A549 (cell line): ENCODE data around the gene ACOT11. TPM values are rescaled to one million over a fixed set of nuclear protein-coding genes. Genes with fewer than 3 reads are reported as not detected.
"Not testable (repeated sequence)": the region's sequence is repeated elsewhere in the genome, so short reads cannot be mapped to it uniquely, and the experiment has no call there.

Source experiments
- ATAC-seq, 2 experiments: fragments of 200-7000 bp in 1 of 2; fragments of >200 bp in 1 of 2; cut with Nextera tagmentation in 1 of 2; cut with Tn5 transposase in 1 of 2; 3 replicates each; pipeline versions ENCODE4 v1.8.0 to v1.9.1; 2018 to 2020; ENCODE audit warnings: mild to moderate bottlenecking in 1 of 2, moderate library complexity in 1 of 2
- CTCF ChIA-PET: fragments of 300-600 bp; sonication (Branson Sonifier 250); formaldehyde crosslinking; extraction: SDS; loops from one replicate; lab custom pipeline; 2021; ENCODE audit warnings: antibody characterized with exemption, inconsistent platforms; lab: Yijun Ruan, JAX
- POLR2A ChIA-PET: fragments of 350-600 bp; formaldehyde crosslinking; extraction: SDS; loops from one replicate; lab custom pipeline; 2021; ENCODE audit warnings: antibody characterized with exemption, inconsistent platforms; lab: Yijun Ruan, JAX
- DNase-seq, 2 experiments: peaks; one replicate each; pipeline versions ENCODE4 v3.0.0 to v3.0.0-alpha.2; 2011 to 2016; ENCODE audit warnings: low read depth in 1 of 2, low spot score in 1 of 2
- FAIRE-seq: peaks from 2 replicates; lab custom pipeline; 2011; peaks lifted over from hg19 to GRCh38; lab: Jason Lieb, UNC
- H3K27ac ChIP-seq, 2 experiments: fragments of >200 bp; sonication (Bioruptor Twin); formaldehyde crosslinking; 3 replicates each; pipeline ENCODE4 v1.5.1; 2016 to 2017
- H3K4me1 ChIP-seq: fragments of >200 bp; sonication (Bioruptor Twin); formaldehyde crosslinking; 3 replicates; pipeline ENCODE4 v1.6.1; 2016
- H3K4me2 ChIP-seq: fragments of >200 bp; sonication (Bioruptor Twin); formaldehyde crosslinking; 3 replicates; pipeline ENCODE4 v1.6.1; 2016
- H3K4me3 ChIP-seq: fragments of >200 bp; sonication (Bioruptor Twin); formaldehyde crosslinking; 3 replicates; pipeline ENCODE4 v1.5.1; 2016
- H3K9me3 ChIP-seq: fragments of >200 bp; sonication (Bioruptor Twin); formaldehyde crosslinking; 3 replicates; pipeline ENCODE4 v1.6.1; 2016
- BCL3 ChIP-seq: fragments of >200 bp; sonication (Bioruptor Twin); formaldehyde crosslinking; IDR thresholded peaks from 3 replicates; pipeline ENCODE4 v1.6.1; 2016
- GATA3 ChIP-seq: IDR thresholded peaks from 2 replicates; pipeline ENCODE4 v1.6.1; 2012; ENCODE audit warnings: borderline replicate concordance
- JUNB ChIP-seq: fragments of >200 bp; sonication (Bioruptor Twin); formaldehyde crosslinking; IDR thresholded peaks from 2 replicates; pipeline ENCODE4 v1.6.1; 2016
- KDM1A ChIP-seq: fragments of 200-600 bp; sonication (generic); IDR thresholded peaks from 2 replicates; pipeline ENCODE4 v1.6.1; 2016; ENCODE audit warnings: low read depth, mild to moderate bottlenecking
- MAFK ChIP-seq: fragments of 450-650 bp; IDR thresholded peaks from 2 replicates; pipeline ENCODE4 v1.6.1; 2014; ENCODE audit not compliant: partially characterized antibody
- MAZ ChIP-seq: fragments of 150-350 bp; IDR thresholded peaks from 2 replicates; pipeline ENCODE4 v1.6.1; 2014; ENCODE audit warnings: antibody characterized with exemption, low read depth, low read length, borderline replicate concordance
- MYC ChIP-seq: IDR thresholded peaks from 2 replicates; pipeline ENCODE4 v1.6.1; 2012; ENCODE audit warnings: mild to moderate bottlenecking, inconsistent platforms, low read length, improper control_type of control experiment, borderline replicate concordance
- NPAS2 ChIP-seq: fragments of 250-450 bp; sonication (Bioruptor Pico); IDR thresholded peaks from 2 replicates; pipeline ENCODE4 v1.8.0; 2022; ENCODE audit warnings: mild to moderate bottlenecking, moderate library complexity, borderline replicate concordance
- PBX3 ChIP-seq: IDR thresholded peaks from 2 replicates; pipeline ENCODE4 v1.6.1; 2012
- POLR2A ChIP-seq: IDR thresholded peaks from 2 replicates; pipeline ENCODE4 v1.6.1; 2012; ENCODE audit warnings: mild to moderate bottlenecking, low read length
- TP53 ChIP-seq: fragments of 250-450 bp; sonication (Bioruptor Pico); IDR thresholded peaks from 2 replicates; pipeline ENCODE4 v1.5.0; 2021; ENCODE audit warnings: mild to moderate bottlenecking, moderate library complexity
- ZNF302 ChIP-seq: fragments of 250-450 bp; sonication (Bioruptor Pico); IDR thresholded peaks from 2 replicates; pipeline ENCODE4 v1.9.0; 2021; ENCODE audit warnings: inconsistent platforms, mild to moderate bottlenecking, moderate library complexity
- ZSCAN20 ChIP-seq: fragments of 250-450 bp; sonication (Bioruptor Pico); IDR thresholded peaks from 2 replicates; pipeline ENCODE4 v1.8.0; 2022; ENCODE audit warnings: mild to moderate bottlenecking, moderate library complexity
- WGBS: methylation state at CpG from one replicate; pipeline ENCODE4 v1.1.6; 2017; ENCODE audit errors: missing lambda C conversion rate; 5-methylcytosine and 5-hydroxymethylcytosine counted together
- polyA plus RNA-seq, 4 experiments: library from polyadenylated mRNA; depleted of rRNA in 3 of 4; stranded (reverse); fragments of >200 nt; fragmentation: RNase III in 1 of 4; extraction: RNeasy Plus Mini Kit Qiagen cat#74134 plus additional on column Dnase treatment in 1 of 4; gene quantifications; 2 replicates in 3 of 4; 3 replicates in 1 of 4; pipeline ENCODE4 v1.2.3, GENCODE V29; 2011 to 2017
- TF ChIP-seq, protein P1 (sequence below): fragments of 150-350 bp; IDR thresholded peaks from 2 replicates; pipeline ENCODE4 v1.6.1; 2014; ENCODE audit warnings: low read depth, mild to moderate bottlenecking, low read length
- TF ChIP-seq, protein P2 (sequence below): fragments of 450-650 bp; IDR thresholded peaks from 2 replicates; pipeline ENCODE4 v1.6.1; 2014; ENCODE audit warnings: antibody characterized with exemption

ACOT11 gene
- polyA plus RNA-seq, 2 of the 4 experiments (the other 2 are of a cell fraction) = 1.7 TPM

DNA sequence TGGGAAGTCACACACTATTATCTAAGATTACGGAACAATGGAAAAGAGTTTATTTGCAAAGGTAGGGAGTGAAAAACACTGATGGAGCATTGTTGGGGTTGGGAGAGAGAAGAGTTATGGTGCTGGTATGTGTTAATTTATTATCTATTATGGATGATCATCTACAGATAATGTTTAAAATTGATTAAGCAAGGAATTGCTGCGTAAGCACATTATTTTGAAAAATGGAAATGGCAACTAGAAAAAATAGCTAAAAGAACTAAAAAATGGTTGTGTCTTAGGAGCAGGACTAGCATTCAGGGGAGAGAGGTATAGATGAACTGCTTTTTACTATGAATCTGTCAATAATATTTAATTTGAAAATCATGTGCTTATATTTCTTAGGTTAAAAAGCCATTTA, 16.0 kb upstream of the ACOT11 start:
- 98% methylated on average over 2 of the region's 2 CpGs for WGBS

GRCh38 chr1:54536656-54537055, 11.4 kb upstream of the ACOT11 start:
- H3K4me1 ChIP-seq, ATAC-seq, H3K27ac ChIP-seq, FAIRE-seq, H3K4me2 ChIP-seq, CTCF ChIA-PET, H3K9me3 ChIP-seq, POLR2A ChIA-PET, H3K4me3 ChIP-seq, DNase-seq: not testable (repeated sequence)
- WGBS = 70% methylated on average over 4 of the region's 4 CpGs

More for the DNA sequence above, 16.0 kb upstream of the ACOT11 start:
- ChIA-PET POLR2A (no interaction called here), CTCF (no interaction called here)
- DNase-seq = no peak
- no peaks in the 10 kb centered on the region for H3K4me1 ChIP-seq
- TF ChIP-seq TP53 (CRISPR knock-in tag) (no peak), BCL3 (no peak), MAFK (peak; percentile 80), ZNF302 (CRISPR knock-in tag) (no peak), ZSCAN20 (no peak), POLR2A (no peak), PBX3 (no peak)
- TF ChIP-seq, protein P1, sequence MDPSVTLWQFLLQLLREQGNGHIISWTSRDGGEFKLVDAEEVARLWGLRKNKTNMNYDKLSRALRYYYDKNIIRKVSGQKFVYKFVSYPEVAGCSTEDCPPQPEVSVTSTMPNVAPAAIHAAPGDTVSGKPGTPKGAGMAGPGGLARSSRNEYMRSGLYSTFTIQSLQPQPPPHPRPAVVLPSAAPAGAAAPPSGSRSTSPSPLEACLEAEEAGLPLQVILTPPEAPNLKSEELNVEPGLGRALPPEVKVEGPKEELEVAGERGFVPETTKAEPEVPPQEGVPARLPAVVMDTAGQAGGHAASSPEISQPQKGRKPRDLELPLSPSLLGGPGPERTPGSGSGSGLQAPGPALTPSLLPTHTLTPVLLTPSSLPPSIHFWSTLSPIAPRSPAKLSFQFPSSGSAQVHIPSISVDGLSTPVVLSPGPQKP = no peak
- no peaks in the 10 kb centered on the region for H3K9me3 ChIP-seq
- no peak overlapping the region for H3K27ac ChIP-seq
- H3K4me2 ChIP-seq = no peak overlapping the region
- no peak overlapping the region for H3K4me3 ChIP-seq
- FAIRE-seq = no peak
- ATAC-seq = no peak

DNA sequence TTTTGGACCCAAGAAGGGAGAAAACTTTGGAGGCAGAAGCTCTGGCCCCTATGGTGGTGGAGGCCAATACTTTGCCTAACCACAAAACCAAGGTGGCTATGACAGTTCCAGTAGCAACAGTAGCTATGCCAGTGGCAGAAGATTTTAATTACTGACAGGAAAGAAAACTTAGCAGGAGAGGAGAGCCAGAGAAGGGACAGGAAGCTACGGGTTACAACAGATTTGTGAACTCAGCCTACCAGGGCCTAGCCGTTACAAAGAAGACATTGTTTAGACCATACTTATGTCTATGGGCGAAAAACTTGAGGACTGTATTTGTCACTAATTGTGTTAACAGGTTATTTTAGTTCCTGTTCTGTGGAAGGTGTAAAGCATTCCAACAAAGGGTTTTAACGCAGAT, 10.4 kb upstream of the ACOT11 start:
- CTCF ChIA-PET = no interaction called here
- 74% methylated on average over 4 of the region's 4 CpGs for WGBS
- Histone ChIP-seq H3K4me1 (peaks cover 7% of the 10 kb centered on the region; the same call in 2 of the 3 replicates), H3K9me3 (no peaks in the 10 kb centered on the region)
- TF ChIP-seq MYC (no peak), NPAS2 (CRISPR knock-in tag) (no peak), GATA3 (no peak), POLR2A (no peak), JUNB (no peak), MAFK (no peak)
- TF ChIP-seq, protein P2, sequence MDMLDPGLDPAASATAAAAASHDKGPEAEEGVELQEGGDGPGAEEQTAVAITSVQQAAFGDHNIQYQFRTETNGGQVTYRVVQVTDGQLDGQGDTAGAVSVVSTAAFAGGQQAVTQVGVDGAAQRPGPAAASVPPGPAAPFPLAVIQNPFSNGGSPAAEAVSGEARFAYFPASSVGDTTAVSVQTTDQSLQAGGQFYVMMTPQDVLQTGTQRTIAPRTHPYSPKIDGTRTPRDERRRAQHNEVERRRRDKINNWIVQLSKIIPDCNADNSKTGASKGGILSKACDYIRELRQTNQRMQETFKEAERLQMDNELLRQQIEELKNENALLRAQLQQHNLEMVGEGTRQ = no peak
- TF ChIP-seq, all 56 proteins: peak for 0
- FAIRE-seq (no peak), ATAC-seq (no peak), DNase-seq (no peak)
- Histone ChIP-seq H3K4me2 (no peak overlapping the region), H3K4me3 (no peak overlapping the region), H3K27ac (no peak overlapping the region)
- POLR2A ChIA-PET = no interaction called here

- no peak overlapping the region for H3K27ac ChIP-seq
- DNase-seq = no peak
- CTCF ChIA-PET = interaction anchor here (0.6 to 0.8 kb wide), 2 partner anchors 11 to 16 kb away, joined by 3 read pairs; no protein-coding TSS in a partner anchor
- WGBS = 82% methylated on average over 8 of the region's 8 CpGs
- H3K4me1 ChIP-seq = peaks cover 15% of the 10 kb centered on the region; the same call in 2 of the 3 replicates
- POLR2A ChIA-PET = no interaction called here
- H3K4me2 ChIP-seq = no peak overlapping the region
- TF ChIP-seq NPAS2 (CRISPR knock-in tag) = no peak
- no peak for TF ChIP-seq MAZ
- no peak for TF ChIP-seq KDM1A
- no peak overlapping the region for H3K4me3 ChIP-seq
- H3K9me3 ChIP-seq = no peaks in the 10 kb centered on the region
- no peak for ATAC-seq
- no peak for FAIRE-seq
These were observed 9.5 kb upstream of the ACOT11 start for GRCh38 chr1:54538538-54538937.
